Measurements from ENCODE around the gene SYT14. TPM values are rescaled to one million over a fixed set of nuclear protein-coding genes. Genes with fewer than 3 reads are reported as not detected.

SYT14 gene
- total RNA-seq, 1 experiment from 2014 or later, result 10.3 TPM

GRCh38 chr1:210200124-210200736 lies 262.2 kb downstream of the SYT14 start:
- no peak for DNase-seq
- no peaks in the 10 kb centered on the region for H3K4me1 Mint-ChIP-seq
- H3K27ac Mint-ChIP-seq, result no peak overlapping the region

More at GRCh38 chr1:210200124-210200736, 262.2 kb downstream of the SYT14 start:
- no peak overlapping the region for H3K4me2 ChIP-seq (ENCODE audit: insufficient read depth, insufficient read length, low read length)
- H3K56ac ChIP-seq (ENCODE audit: insufficient read length, low read depth, low read length), result no peak overlapping the region
- no peaks in the 10 kb centered on the region for H4K20me1 ChIP-seq (ENCODE audit: control insufficient read depth, insufficient read depth, insufficient read length)
- no peak overlapping the region for H4K8ac ChIP-seq (replicated peaks; ENCODE audit: insufficient read length, low read depth, low read length)
- no peaks in the 10 kb centered on the region for H3K4me1 ChIP-seq (ENCODE audit: insufficient read depth, low read length)
- H2BK15ac ChIP-seq (ENCODE audit: low read depth, low read length), result no peak overlapping the region
- H3K4ac ChIP-seq (ENCODE audit: low read depth, low read length), result no peak overlapping the region
- no peak overlapping the region for H3K18ac ChIP-seq (ENCODE audit: insufficient read length, low read depth, low read length)
- H3K9me3 ChIP-seq (ENCODE audit: control insufficient read depth, low read depth, low read length), result peaks cover 9% of the 10 kb centered on the region
- no peak overlapping the region for H2AK5ac ChIP-seq (ENCODE audit: insufficient read length, low read length)
- H2AFZ ChIP-seq (ENCODE audit: low read length), result no peak overlapping the region
- no peaks in the 10 kb centered on the region; a peak in 5 of 7 replicates for H3K36me3 Mint-ChIP-seq (ENCODE audit: insufficient read depth in 1 of 3, low read depth in 3 of 3)
- TF ChIP-seq CTCF (conservative IDR thresholded peaks at IDR 0.05), result no peak
- H3K79me1 ChIP-seq (ENCODE audit: insufficient read depth, low read depth, low read length, poor library complexity, severe bottlenecking), result no peaks in the 10 kb centered on the region
- H2BK5ac ChIP-seq (ENCODE audit: insufficient read length, low read length), result no peak overlapping the region
- no peak overlapping the region for H3K27ac ChIP-seq (ENCODE audit: insufficient read length, low read depth, low read length)
- no peaks in the 10 kb centered on the region for H3K23me2 ChIP-seq (ENCODE audit: insufficient read length, low read depth, low read length, poor library complexity, severe bottlenecking)
- no peak overlapping the region for H3K4me3 Mint-ChIP-seq
- H2BK120ac ChIP-seq (ENCODE audit: low read depth, low read length, poor library complexity, severe bottlenecking), result no peak overlapping the region
- peaks cover 3 to 7% of the 10 kb centered on the region in 2 experiments; a peak in 1 of 5 replicates for H3K9me3 Mint-ChIP-seq
- H3K27me3 ChIP-seq (ENCODE audit: insufficient read depth, low read length), result no peaks in the 10 kb centered on the region
- no peak overlapping the region for H3K14ac ChIP-seq (ENCODE audit: insufficient read depth, low read length)
- H2BK12ac ChIP-seq (ENCODE audit: insufficient read length, low read depth, low read length), result no peak overlapping the region
- no peak overlapping the region for H2BK20ac ChIP-seq (ENCODE audit: low read depth, low read length, poor library complexity, severe bottlenecking)
- WGBS (ENCODE audit: extremely low coverage, insufficient read length, low lambda C conversion rate), result no CpG with 5 or more reads among the region's 3 CpGs
- no peaks in the 10 kb centered on the region; the same call in none of the 2 replicates for H3K27me3 Mint-ChIP-seq (ENCODE audit: low read depth)
- H3K23ac ChIP-seq (ENCODE audit: insufficient read length, low read depth, low read length), result no peak overlapping the region
- H4K5ac ChIP-seq (ENCODE audit: insufficient read length, low read depth, low read length), result no peak overlapping the region
- no peak overlapping the region for H3T11ph ChIP-seq (ENCODE audit: low read length)
- H4K91ac ChIP-seq (ENCODE audit: insufficient read length, low read depth, low read length), result no peak overlapping the region
- no peak overlapping the region for H3K9ac ChIP-seq (ENCODE audit: extremely low read depth, insufficient read length, low read length)
- H3K79me2 ChIP-seq (ENCODE audit: insufficient read depth, low read length), result no peaks in the 10 kb centered on the region
